ENCODE results near the gene ANKRD12.

- TF ChIP-seq, protein P1, sequence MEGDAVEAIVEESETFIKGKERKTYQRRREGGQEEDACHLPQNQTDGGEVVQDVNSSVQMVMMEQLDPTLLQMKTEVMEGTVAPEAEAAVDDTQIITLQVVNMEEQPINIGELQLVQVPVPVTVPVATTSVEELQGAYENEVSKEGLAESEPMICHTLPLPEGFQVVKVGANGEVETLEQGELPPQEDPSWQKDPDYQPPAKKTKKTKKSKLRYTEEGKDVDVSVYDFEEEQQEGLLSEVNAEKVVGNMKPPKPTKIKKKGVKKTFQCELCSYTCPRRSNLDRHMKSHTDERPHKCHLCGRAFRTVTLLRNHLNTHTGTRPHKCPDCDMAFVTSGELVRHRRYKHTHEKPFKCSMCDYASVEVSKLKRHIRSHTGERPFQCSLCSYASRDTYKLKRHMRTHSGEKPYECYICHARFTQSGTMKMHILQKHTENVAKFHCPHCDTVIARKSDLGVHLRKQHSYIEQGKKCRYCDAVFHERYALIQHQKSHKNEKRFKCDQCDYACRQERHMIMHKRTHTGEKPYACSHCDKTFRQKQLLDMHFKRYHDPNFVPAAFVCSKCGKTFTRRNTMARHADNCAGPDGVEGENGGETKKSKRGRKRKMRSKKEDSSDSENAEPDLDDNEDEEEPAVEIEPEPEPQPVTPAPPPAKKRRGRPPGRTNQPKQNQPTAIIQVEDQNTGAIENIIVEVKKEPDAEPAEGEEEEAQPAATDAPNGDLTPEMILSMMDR (IDR thresholded peaks at IDR 0.05), result no peak
- no peak for TF ChIP-seq ZFX (IDR thresholded peaks at IDR 0.05; ENCODE audit: borderline replicate concordance)
Observed at GRCh38 chr18:9293948-9294347, 157.4 kb downstream of the ANKRD12 start.

Measured in 22Rv1 (cell line).